ENCODE data around the gene TGFBI. TPM values are rescaled to one million over a fixed set of nuclear protein-coding genes. Genes with fewer than 3 reads are reported as not detected.

Gene TGFBI
- total and polyA plus RNA-seq, 2 donors from 2014 or later = 36.4 to 78.5 TPM

DNA sequence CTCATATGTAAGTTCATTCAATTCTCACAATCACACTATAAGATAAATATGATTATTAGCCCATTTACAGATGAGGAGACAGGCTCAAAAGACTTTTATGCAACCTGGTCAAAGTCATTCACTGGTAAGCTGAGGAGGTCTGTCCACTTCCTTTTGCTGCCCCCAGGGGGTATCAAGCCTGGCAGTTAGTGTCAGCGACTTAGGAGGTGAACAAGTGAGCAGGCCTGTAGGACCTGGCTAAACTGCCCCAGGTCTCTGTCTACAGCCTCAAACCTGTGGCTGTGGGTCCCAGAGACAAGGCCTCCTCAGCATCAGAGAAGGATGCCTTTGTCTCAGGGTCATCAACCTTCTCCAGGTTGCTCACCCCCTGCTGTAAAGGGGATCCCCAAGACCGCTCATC lies 10.4 kb downstream of the TGFBI start:
- H3K9ac ChIP-seq (ENCODE audit: low read length in 3 of 3) = no peak overlapping the region
- H3K36me3 ChIP-seq (ENCODE audit: control insufficient read depth in 2 of 3, insufficient read depth in 3 of 3, low read length in 3 of 3) = no peaks in the 10 kb centered on the region
- no peaks in the 10 kb centered on the region for H3K27me3 ChIP-seq (ENCODE audit: control insufficient read depth, insufficient read depth, low read length)
- FAIRE-seq = no peak
- H3K4me1 ChIP-seq (ENCODE audit: control insufficient read depth in 2 of 3, insufficient read depth in 2 of 3, low read depth in 1 of 3, low read length in 3 of 3) = peaks cover 0 to 4% (median 0%) of the 10 kb centered on the region in 3 donors
- TF ChIP-seq CTCF (IDR thresholded peaks at IDR 0.05; ENCODE audit: borderline replicate concordance, extremely low read depth, insufficient read depth) = no peak
- no peak overlapping the region for H3K4me3 ChIP-seq (ENCODE audit: low read length in 3 of 3)
- DNase-seq = no peak
- no peak overlapping the region for H3K27ac ChIP-seq (ENCODE audit: low read depth in 2 of 2, low read length in 2 of 2)
- H3K9me3 ChIP-seq (ENCODE audit: control insufficient read depth in 2 of 3, insufficient read depth in 1 of 3, low read length in 3 of 3) = no peaks in the 10 kb centered on the region
- intact Hi-C loops (cut with DNase I) = no loop called here

DNA sequence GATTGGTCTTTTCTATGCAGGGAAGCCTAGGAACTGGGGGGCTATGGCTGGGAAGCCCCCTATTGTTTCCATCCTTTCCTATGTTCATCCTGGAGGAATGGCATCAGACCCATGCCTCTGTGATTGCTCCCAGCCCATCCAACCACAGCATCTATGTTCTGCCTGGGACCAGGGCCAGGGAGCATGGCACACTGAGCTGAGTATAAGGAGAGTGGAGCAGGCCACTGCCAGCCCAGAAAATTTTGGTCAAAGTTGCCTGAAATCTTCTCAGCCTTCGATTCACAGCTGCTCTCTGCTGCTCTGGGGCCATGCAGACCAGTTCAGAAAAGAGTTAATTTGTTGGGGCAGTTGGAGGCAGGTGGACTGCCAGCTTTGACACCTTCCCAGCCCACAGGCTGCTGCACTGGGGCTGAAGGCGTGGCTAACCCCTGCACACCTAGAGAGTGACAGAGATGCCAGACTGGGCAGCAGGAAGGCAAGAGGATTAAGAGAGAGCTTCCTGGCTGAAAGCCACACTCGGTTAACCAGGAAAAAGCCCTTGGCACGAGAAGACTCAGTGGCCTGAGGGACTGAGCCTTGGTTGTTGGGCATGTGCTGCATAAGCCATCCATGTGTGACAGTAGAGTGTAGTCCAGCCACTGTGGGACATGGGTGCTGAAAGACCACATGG lies 12.1 kb downstream of the TGFBI start:
- Histone ChIP-seq H3K36me3 (ENCODE audit: control insufficient read depth in 2 of 3, insufficient read depth in 3 of 3, low read length in 3 of 3) (no peaks in the 10 kb centered on the region), H3K9ac (ENCODE audit: low read length in 3 of 3) (no peak overlapping the region), H3K4me3 (ENCODE audit: low read length in 3 of 3) (no peak overlapping the region), H3K27ac (ENCODE audit: low read depth in 2 of 2, low read length in 2 of 2) (no peak overlapping the region), H3K27me3 (ENCODE audit: control insufficient read depth, insufficient read depth, low read length) (no peaks in the 10 kb centered on the region), H3K9me3 (ENCODE audit: control insufficient read depth in 2 of 3, insufficient read depth in 1 of 3, low read length in 3 of 3) (no peaks in the 10 kb centered on the region), H3K4me1 (ENCODE audit: control insufficient read depth in 2 of 3, insufficient read depth in 2 of 3, low read depth in 1 of 3, low read length in 3 of 3) (peaks cover 0 to 4% (median 0%) of the 10 kb centered on the region in 3 donors)
- no peak for FAIRE-seq
- no peak for TF ChIP-seq CTCF (IDR thresholded peaks at IDR 0.05; ENCODE audit: borderline replicate concordance, extremely low read depth, insufficient read depth)
- intact Hi-C loops (cut with DNase I) = no loop called here
- DNase-seq = no peak

DNA sequence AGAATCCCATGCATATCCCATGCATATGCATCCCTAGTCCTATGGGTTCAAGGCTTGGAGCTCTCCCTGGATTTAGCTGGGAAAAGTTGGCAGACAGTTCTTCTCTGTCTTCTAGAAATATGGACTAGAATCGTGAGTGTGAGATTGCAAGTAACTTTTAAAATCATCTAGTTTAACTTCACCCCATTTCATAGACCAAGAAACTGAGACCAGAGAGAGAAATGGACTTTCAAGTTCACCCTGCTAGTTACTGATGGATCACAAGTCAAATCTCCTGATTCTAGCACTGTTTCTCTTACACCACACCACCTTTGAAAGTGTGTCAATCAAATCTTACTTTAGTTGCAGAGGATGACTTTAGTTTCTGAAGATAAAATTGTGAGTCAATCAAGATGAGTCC lies 13.4 kb downstream of the TGFBI start:
- no peak for DNase-seq
- no peak overlapping the region for H3K4me3 ChIP-seq (ENCODE audit: low read length in 3 of 3)
- intact Hi-C loops (cut with DNase I) = no loop called here
- H3K27ac ChIP-seq (ENCODE audit: low read depth in 2 of 2, low read length in 2 of 2) = no peak overlapping the region
- FAIRE-seq = no peak
- no peaks in the 10 kb centered on the region for H3K36me3 ChIP-seq (ENCODE audit: control insufficient read depth in 2 of 3, insufficient read depth in 3 of 3, low read length in 3 of 3)
- H3K9ac ChIP-seq (ENCODE audit: low read length in 3 of 3) = no peak overlapping the region
- peaks cover 0 to 4% (median 0%) of the 10 kb centered on the region in 3 donors for H3K4me1 ChIP-seq (ENCODE audit: control insufficient read depth in 2 of 3, insufficient read depth in 2 of 3, low read depth in 1 of 3, low read length in 3 of 3)
- no peaks in the 10 kb centered on the region for H3K27me3 ChIP-seq (ENCODE audit: control insufficient read depth, insufficient read depth, low read length)
- TF ChIP-seq CTCF (IDR thresholded peaks at IDR 0.05; ENCODE audit: borderline replicate concordance, extremely low read depth, insufficient read depth) = no peak
- H3K9me3 ChIP-seq (ENCODE audit: control insufficient read depth in 2 of 3, insufficient read depth in 1 of 3, low read length in 3 of 3) = no peaks in the 10 kb centered on the region
